IPS-18a (cell line): ENCODE data around the gene XPO1.
A peak's percentile ranks its signal among the peaks of the same experiment; 100 is the strongest.
"Not testable (repeated sequence)": the region's sequence is repeated elsewhere in the genome, so short reads cannot be mapped to it uniquely, and the experiment has no call there.

ENCODE experiments used
- H3K27ac ChIP-seq: one replicate; pipeline ENCODE4 v1.5.1; 2013; ENCODE audit warnings: low read length
- H3K27me3 ChIP-seq: one replicate; pipeline ENCODE4 v1.6.1; 2013; ENCODE audit warnings: mild to moderate bottlenecking, low read length; ENCODE audit not compliant: control insufficient read depth, insufficient read depth
- H3K36me3 ChIP-seq: one replicate; pipeline ENCODE4 v1.6.1; 2013; ENCODE audit warnings: low read depth, low read length; ENCODE audit not compliant: control insufficient read depth
- H3K4me1 ChIP-seq: one replicate; pipeline ENCODE4 v1.6.1; 2013; ENCODE audit warnings: low read depth, low read length; ENCODE audit not compliant: control insufficient read depth
- H3K4me3 ChIP-seq: one replicate; pipeline ENCODE4 v1.5.1; 2013; ENCODE audit warnings: low read length
- H3K9ac ChIP-seq: one replicate; pipeline ENCODE4 v1.6.1; 2013; ENCODE audit warnings: mild to moderate bottlenecking, low read length, moderate library complexity
- H3K9me3 ChIP-seq: one replicate; pipeline ENCODE4 v1.6.1; 2013; ENCODE audit warnings: low read depth, low read length; ENCODE audit not compliant: control insufficient read depth

Gene XPO1

DNA sequence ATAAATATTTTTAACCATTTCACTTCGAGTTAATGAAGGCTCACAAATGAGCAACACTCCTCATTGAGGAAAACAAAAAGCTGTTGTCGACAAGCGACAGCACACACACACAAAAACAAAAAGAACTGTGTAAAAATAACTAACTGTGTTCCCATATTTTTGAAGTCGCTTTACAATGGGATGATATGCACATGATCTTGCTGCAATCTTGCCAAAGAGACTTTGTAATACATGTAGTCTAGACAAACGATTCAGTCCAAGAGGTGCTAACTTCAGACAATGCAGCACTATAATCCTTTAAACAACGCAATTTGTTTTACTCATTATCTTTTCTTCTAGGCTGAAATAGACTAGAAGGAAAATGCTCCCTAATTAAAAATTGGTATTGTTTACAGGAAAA lies 60.1 kb downstream of the XPO1 start:
- no peaks in the 10 kb centered on the region for H3K27me3 ChIP-seq
- no peaks in the 10 kb centered on the region for H3K4me1 ChIP-seq
- no peak overlapping the region for H3K9ac ChIP-seq
- peaks cover 58% of the 10 kb centered on the region for H3K36me3 ChIP-seq
- no peaks in the 10 kb centered on the region for H3K9me3 ChIP-seq
- no peak overlapping the region for H3K27ac ChIP-seq
- H3K4me3 ChIP-seq: no peak overlapping the region

- H3K9me3 ChIP-seq, H3K27me3 ChIP-seq, H3K4me1 ChIP-seq, H3K9ac ChIP-seq, H3K4me3 ChIP-seq, H3K27ac ChIP-seq: not testable (repeated sequence)
- H3K36me3 ChIP-seq: peaks cover 48% of the 10 kb centered on the region
Measured at GRCh38 chr2:61476929-61477589, 61.1 kb downstream of the XPO1 start.

- Histone ChIP-seq H3K9ac (peak overlapping the region; percentile 92), H3K9me3 (no peaks in the 10 kb centered on the region), H3K36me3 (peaks cover 9% of the 10 kb centered on the region), H3K27me3 (no peaks in the 10 kb centered on the region), H3K27ac (peak overlapping the region; percentile 89), H3K4me1 (peaks cover 9% of the 10 kb centered on the region), H3K4me3 (peak overlapping the region; percentile 93)
Measured at GRCh38 chr2:61471905-61472805, 66.0 kb downstream of the XPO1 start.

DNA sequence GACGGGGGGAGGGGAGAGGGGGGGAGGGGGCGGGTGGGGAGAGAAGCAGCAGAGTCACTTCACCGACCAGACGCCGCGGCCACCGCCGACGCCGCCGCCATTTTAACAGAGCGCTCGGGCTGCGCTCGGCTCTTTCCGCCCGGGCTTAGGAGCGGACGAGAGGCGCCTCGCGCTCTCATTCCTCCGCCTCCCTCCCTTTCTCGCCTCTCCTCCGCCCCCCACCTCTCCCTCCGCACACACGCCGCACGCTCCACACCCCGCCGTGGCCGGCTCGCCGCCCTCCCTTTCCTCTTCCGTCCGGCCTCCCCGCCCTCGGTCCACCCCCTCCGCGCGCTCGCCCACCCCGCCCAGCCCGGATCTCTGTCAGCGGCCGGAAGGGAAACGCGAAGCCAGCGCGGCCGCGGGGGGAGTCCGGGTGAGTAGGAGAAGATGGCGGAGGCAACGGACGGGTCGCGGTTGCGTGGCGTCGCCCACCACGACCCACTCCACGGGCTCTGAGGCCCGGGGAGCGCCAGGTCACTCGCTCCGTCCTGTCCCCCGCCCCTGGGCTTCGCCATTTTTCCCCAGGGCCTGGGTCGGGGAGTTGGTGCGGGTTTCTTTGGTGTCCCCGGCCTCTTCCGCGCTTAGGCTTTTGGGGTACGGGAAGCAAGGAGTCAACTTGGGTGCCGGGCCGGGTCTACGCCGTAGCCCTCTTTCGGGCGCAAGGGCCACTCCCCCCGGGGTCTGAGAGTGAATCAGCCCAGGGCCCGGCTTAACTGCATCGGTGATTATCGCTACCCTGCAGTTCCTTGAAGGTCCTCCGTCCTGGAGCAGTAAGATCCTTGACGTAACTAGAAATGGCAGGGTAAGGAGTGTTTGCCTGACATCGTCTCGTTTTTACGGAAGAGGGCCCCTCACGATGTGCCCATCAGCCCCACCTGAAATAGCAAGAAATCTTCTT lies 66.9 kb downstream of the XPO1 start, which contains the start of gene USP34:
USP34 (minus strand) TSS at position 123 of the 940 bp plus-strand sequence. CDS start 395 bp downstream, outside the sequence.
- Histone ChIP-seq H3K9me3 (no peaks in the 10 kb centered on the region), H3K27ac (peak within 1 kb of the TSS; percentile 89), H3K9ac (peak within 1 kb of the TSS; percentile 94), H3K4me1 (peaks cover 9% of the 10 kb centered on the region), H3K36me3 (peaks cover 9% of the 10 kb centered on the region), H3K27me3 (no peaks in the 10 kb centered on the region), H3K4me3 (peak within 1 kb of the TSS; percentile 96)

- H3K4me1 ChIP-seq: peaks cover 9% of the 10 kb centered on the region
- H3K4me3 ChIP-seq: peak overlapping the region; percentile 96
- H3K9ac ChIP-seq: peak overlapping the region; percentile 94
- peak overlapping the region; percentile 85 for H3K27ac ChIP-seq
- H3K9me3 ChIP-seq: no peaks in the 10 kb centered on the region
- H3K27me3 ChIP-seq: no peaks in the 10 kb centered on the region
- peaks cover 9% of the 10 kb centered on the region for H3K36me3 ChIP-seq
Measured at GRCh38 chr2:61470122-61470951, 67.8 kb downstream of the XPO1 start.

GRCh38 chr2:61469424-61470121 lies 68.6 kb downstream of the XPO1 start:
- peak overlapping the region; percentile 96 for H3K4me3 ChIP-seq

GRCh38 chr2:61468231-61468630 lies 69.9 kb downstream of the XPO1 start:
- not testable (repeated sequence) for H3K9me3 ChIP-seq, H3K27me3 ChIP-seq, H3K9ac ChIP-seq, H3K4me3 ChIP-seq, H3K36me3 ChIP-seq, H3K27ac ChIP-seq
- peaks cover 19% of the 10 kb centered on the region for H3K4me1 ChIP-seq

More at GRCh38 chr2:61469424-61470121, 68.6 kb downstream of the XPO1 start:
- Histone ChIP-seq H3K27ac (peak overlapping the region; percentile 85), H3K4me1 (peaks cover 17% of the 10 kb centered on the region), H3K9ac (peak overlapping the region; percentile 94), H3K9me3 (no peaks in the 10 kb centered on the region), H3K36me3 (peaks cover 9% of the 10 kb centered on the region), H3K27me3 (no peaks in the 10 kb centered on the region)

DNA sequence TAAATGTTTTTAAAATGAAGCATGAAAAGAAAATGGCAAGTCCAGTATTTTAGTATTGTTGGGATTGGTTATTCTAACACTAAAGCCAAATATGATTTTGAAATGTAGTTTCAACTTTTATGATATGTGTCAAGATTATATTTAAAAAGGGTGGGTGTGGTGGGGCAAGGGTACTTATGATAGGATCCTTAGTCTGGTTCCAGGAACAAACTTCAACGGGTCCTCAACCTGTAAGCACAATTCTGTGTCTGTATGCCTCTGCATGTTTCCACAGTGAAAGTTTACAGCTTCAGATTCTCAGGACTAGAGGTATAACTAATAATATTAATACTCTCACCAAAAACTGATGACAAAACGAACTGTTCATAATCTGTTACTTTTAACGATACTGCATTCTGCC lies 73.1 kb downstream of the XPO1 start:
- Histone ChIP-seq H3K4me3 (no peak overlapping the region), H3K9ac (no peak overlapping the region), H3K27ac (no peak overlapping the region), H3K36me3 (peaks cover 9% of the 10 kb centered on the region), H3K9me3 (no peaks in the 10 kb centered on the region), H3K4me1 (peaks cover 19% of the 10 kb centered on the region), H3K27me3 (no peaks in the 10 kb centered on the region)

DNA sequence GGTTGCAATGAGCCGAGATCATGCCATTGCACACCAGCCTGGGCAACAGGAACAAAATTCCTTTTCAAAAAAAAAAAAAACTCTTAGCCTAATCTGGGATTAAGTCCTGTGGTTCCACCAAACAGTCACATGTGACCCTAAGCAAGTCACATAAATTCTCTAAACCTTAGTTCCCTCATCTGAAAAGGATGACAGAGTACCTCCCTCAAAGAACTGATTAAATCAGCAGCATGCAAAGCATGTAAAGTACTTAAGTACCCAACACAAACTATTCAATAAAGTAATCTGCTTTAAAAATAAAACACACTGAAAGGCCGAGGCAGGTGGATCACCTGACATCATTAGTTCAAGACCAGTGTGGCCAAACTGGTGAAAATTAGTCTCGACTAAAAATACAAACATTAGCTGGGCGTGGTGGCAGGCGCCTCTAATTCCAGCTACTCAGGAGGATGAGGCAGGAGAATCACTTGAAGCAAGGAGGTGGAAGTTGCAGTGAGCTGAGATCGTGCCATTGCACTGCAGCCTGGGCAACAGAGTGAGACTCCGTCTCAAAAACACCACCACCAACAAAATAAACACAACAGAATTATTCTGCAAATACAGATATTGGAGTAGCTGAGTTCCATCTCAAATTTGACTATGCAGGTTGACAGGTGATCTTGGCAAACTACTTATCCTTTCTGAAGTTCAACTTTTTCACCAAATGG lies 74.2 kb downstream of the XPO1 start:
- Histone ChIP-seq H3K27ac (no peak overlapping the region), H3K36me3 (peaks cover 9% of the 10 kb centered on the region), H3K27me3 (no peaks in the 10 kb centered on the region), H3K4me1 (peaks cover 13% of the 10 kb centered on the region), H3K9ac (no peak overlapping the region), H3K9me3 (no peaks in the 10 kb centered on the region), H3K4me3 (no peak overlapping the region)

GRCh38 chr2:61461404-61461803 lies 76.8 kb downstream of the XPO1 start:
- no peak overlapping the region for H3K27ac ChIP-seq
- peaks cover 11% of the 10 kb centered on the region for H3K4me1 ChIP-seq
- no peak overlapping the region for H3K4me3 ChIP-seq
- no peaks in the 10 kb centered on the region for H3K27me3 ChIP-seq
- H3K9ac ChIP-seq: no peak overlapping the region
- H3K36me3 ChIP-seq: no peaks in the 10 kb centered on the region
- no peaks in the 10 kb centered on the region for H3K9me3 ChIP-seq
